ENCODE measurements around the gene OR1Q1.
"Not testable (repeated sequence)": the region's sequence is repeated elsewhere in the genome, so short reads cannot be mapped to it uniquely, and the experiment has no call there.

OR1Q1 gene

DNA sequence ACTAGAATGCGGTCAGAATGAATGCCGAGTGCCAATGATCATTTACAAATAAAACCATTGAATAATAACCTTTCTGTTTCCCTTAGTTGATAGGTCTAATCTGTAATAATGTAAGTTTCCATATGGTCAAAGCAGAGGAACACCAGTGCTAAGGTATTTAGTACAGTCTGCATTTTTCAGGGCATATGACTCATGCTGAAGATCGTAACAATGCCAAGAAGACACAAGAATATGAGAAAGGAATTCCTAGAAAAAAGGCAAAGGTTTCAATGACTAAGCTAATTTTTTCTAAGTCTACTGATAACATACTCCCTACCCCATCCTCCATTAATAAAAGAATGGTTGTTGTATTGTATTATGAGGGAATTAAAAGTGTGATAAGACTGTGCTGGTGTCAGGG lies 34.2 kb upstream of the OR1Q1 start:
- TF ChIP-seq EGR1 (IDR thresholded peaks at IDR 0.05): no peak
- TF ChIP-seq, protein P1, sequence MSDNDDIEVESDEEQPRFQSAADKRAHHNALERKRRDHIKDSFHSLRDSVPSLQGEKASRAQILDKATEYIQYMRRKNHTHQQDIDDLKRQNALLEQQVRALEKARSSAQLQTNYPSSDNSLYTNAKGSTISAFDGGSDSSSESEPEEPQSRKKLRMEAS (IDR thresholded peaks at IDR 0.05): no peak
- no peak for TF ChIP-seq EP300 (IDR thresholded peaks at IDR 0.05; ENCODE audit: borderline replicate concordance)
- no peak for TF ChIP-seq RAD21 (IDR thresholded peaks at IDR 0.05; ENCODE audit: low read depth)

DNA sequence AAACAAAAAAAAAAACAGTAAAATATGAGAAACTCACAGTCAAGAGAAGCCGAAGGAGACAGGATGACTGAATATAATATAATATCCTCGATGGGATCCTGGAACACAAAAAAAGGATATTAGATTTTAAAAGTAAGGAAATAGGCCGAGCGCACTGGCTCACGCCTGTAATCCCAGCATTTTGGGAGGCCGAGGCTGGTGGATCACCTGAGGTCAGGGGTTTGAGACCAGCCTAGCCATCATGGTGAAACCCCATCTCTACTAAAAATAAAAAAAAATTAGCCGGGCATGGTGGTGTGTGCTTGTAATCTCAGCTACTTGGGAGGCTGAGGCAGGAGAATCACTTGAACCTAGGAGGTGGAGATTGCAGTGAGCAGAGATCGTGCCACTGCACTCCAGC lies 31.3 kb upstream of the OR1Q1 start, which contains the start of gene OR1L8:
Gene OR1L8, minus strand, starts transcription at position 101 of the 400 bp plus-strand sequence. CDS start 14,907 bp downstream, outside the sequence.
- not testable (repeated sequence) for TF ChIP-seq CEBPB (IDR thresholded peaks at IDR 0.05); RAD21 (IDR thresholded peaks at IDR 0.05; ENCODE audit: low read depth); CREB1 (IDR thresholded peaks at IDR 0.05; ENCODE audit: low read depth)

DNA sequence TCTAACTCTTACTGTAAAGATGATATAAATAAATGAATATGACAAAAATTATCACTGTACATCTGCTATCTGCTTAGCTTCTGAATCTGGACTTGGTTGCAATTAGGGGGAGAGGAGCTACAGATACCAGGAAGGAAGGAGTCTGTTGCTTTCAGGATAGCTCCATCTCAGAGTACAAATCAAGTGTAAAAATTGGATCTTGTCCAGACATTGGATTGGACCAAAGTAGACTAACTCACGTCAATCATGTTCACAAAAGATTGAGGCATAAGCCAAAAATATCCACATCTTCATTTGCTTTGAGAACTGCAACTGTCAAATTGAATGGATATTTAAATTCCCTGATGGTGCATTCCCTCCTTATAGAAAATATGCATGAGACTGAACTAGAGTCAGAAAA lies 8.8 kb upstream of the OR1Q1 start:
- TF ChIP-seq, protein P2, sequence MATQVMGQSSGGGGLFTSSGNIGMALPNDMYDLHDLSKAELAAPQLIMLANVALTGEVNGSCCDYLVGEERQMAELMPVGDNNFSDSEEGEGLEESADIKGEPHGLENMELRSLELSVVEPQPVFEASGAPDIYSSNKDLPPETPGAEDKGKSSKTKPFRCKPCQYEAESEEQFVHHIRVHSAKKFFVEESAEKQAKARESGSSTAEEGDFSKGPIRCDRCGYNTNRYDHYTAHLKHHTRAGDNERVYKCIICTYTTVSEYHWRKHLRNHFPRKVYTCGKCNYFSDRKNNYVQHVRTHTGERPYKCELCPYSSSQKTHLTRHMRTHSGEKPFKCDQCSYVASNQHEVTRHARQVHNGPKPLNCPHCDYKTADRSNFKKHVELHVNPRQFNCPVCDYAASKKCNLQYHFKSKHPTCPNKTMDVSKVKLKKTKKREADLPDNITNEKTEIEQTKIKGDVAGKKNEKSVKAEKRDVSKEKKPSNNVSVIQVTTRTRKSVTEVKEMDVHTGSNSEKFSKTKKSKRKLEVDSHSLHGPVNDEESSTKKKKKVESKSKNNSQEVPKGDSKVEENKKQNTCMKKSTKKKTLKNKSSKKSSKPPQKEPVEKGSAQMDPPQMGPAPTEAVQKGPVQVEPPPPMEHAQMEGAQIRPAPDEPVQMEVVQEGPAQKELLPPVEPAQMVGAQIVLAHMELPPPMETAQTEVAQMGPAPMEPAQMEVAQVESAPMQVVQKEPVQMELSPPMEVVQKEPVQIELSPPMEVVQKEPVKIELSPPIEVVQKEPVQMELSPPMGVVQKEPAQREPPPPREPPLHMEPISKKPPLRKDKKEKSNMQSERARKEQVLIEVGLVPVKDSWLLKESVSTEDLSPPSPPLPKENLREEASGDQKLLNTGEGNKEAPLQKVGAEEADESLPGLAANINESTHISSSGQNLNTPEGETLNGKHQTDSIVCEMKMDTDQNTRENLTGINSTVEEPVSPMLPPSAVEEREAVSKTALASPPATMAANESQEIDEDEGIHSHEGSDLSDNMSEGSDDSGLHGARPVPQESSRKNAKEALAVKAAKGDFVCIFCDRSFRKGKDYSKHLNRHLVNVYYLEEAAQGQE (IDR thresholded peaks at IDR 0.05; ENCODE audit: low read depth): no peak
- TF ChIP-seq TEAD4 (IDR thresholded peaks at IDR 0.05): no peak

DNA sequence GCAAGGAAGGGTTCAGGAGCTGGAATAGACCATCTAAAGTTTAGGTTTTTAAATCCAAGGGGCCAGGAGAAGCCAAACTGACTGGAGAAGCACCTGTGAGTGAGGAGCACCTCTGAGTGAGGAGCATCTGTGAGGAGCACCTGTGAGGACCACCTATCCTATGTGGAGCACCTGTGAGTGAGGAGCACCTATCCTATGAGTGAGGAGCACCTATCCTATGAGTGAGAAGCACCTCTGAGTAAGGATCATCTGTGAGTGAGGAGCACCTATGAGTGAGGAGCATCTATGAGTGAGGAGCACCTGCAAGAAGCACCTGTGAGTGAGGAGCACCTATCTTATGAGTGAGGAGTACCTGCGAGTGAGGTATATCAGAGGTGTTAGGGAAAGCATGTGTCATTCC lies 8.0 kb upstream of the OR1Q1 start:
- TF ChIP-seq, protein P2 (IDR thresholded peaks at IDR 0.05; ENCODE audit: low read depth): no peak
- TF ChIP-seq TEAD4 (IDR thresholded peaks at IDR 0.05) (no peak), TCF12 (IDR thresholded peaks at IDR 0.05; ENCODE audit: low read depth) (no peak), RAD21 (IDR thresholded peaks at IDR 0.05; ENCODE audit: low read depth) (no peak), YY1 (IDR thresholded peaks at IDR 0.05; ENCODE audit: low read depth) (no peak), TAF1 (IDR thresholded peaks at IDR 0.05; ENCODE audit: low read depth) (no peak), ZBTB7A (IDR thresholded peaks at IDR 0.05; ENCODE audit: low read depth) (no peak)
- TF ChIP-seq, protein P3, sequence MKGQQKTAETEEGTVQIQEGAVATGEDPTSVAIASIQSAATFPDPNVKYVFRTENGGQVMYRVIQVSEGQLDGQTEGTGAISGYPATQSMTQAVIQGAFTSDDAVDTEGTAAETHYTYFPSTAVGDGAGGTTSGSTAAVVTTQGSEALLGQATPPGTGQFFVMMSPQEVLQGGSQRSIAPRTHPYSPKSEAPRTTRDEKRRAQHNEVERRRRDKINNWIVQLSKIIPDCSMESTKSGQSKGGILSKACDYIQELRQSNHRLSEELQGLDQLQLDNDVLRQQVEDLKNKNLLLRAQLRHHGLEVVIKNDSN (IDR thresholded peaks at IDR 0.05): no peak
- TF ChIP-seq, protein P1 (IDR thresholded peaks at IDR 0.05): no peak

DNA sequence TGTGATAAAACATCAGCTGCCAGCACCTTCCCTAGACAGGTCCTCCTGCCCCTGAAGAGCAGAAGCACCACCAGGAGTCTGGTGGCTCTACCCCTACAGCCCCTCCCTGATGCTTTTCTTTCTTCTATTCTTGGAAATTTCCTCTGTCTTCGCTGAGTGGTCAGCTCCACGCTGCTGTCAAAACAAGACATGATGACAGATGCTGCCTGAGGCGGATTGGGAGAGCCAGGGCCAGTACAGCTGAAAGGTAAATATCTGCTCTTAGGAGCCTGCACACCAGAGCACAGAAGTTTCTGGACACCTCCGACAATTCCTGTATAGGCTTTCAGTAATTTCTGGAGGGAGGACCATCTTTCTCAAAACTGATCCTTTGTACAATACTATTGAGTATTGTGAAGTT lies 4.7 kb upstream of the OR1Q1 start:
- TF ChIP-seq, protein P1 (IDR thresholded peaks at IDR 0.05): no peak
- TF ChIP-seq EP300 (IDR thresholded peaks at IDR 0.05; ENCODE audit: borderline replicate concordance): no peak
- no peak for TF ChIP-seq RAD21 (IDR thresholded peaks at IDR 0.05; ENCODE audit: low read depth)
- TF ChIP-seq, protein P3 (IDR thresholded peaks at IDR 0.05): no peak
- TF ChIP-seq CEBPB (IDR thresholded peaks at IDR 0.05): no peak
- no peak for TF ChIP-seq FOXM1 (IDR thresholded peaks at IDR 0.05; ENCODE audit: borderline replicate concordance, low read depth)
- no peak for TF ChIP-seq TCF12 (IDR thresholded peaks at IDR 0.05; ENCODE audit: low read depth)
- no peak for TF ChIP-seq TEAD4 (IDR thresholded peaks at IDR 0.05)
- TF ChIP-seq ZBTB7A (IDR thresholded peaks at IDR 0.05; ENCODE audit: low read depth): no peak
- TF ChIP-seq TAF1 (IDR thresholded peaks at IDR 0.05; ENCODE audit: low read depth): no peak
- TF ChIP-seq, protein P2 (IDR thresholded peaks at IDR 0.05; ENCODE audit: low read depth): no peak
- no peak for TF ChIP-seq CREB1 (IDR thresholded peaks at IDR 0.05; ENCODE audit: low read depth)
- TF ChIP-seq YY1 (IDR thresholded peaks at IDR 0.05; ENCODE audit: low read depth): no peak
- TF ChIP-seq EGR1 (IDR thresholded peaks at IDR 0.05): no peak
- no peak for TF ChIP-seq NFIC (IDR thresholded peaks at IDR 0.05)
